Ovary (tissue), 9 donors: Measurements from ENCODE around the gene MYBPC1. TPM values are rescaled to one million over a fixed set of nuclear protein-coding genes. Genes with fewer than 3 reads are reported as not detected.

Source experiments
- DNase-seq, 5 donors: peaks; one replicate each; pipeline ENCODE4 v3.0.0-alpha.2; 2019 to 2020
- H3K27ac ChIP-seq, 2 donors: fragments of 200-600 bp; one replicate each; pipeline versions ENCODE4 v1.5.1 to v1.8.0; 2019 to 2022
- H3K27me3 ChIP-seq: fragments of 200-600 bp; one replicate; pipeline ENCODE4 v1.8.0; 2022
- H3K36me3 ChIP-seq: fragments of 200-600 bp; sonication (generic); one replicate; pipeline ENCODE4 v1.5.1; 2019
- H3K4me1 ChIP-seq: one replicate; pipeline ENCODE4 v1.8.1; 2013; ENCODE audit warnings: mild to moderate bottlenecking, moderate library complexity; ENCODE audit not compliant: insufficient read depth
- H3K4me3 ChIP-seq: fragments of 200-600 bp; sonication (generic); one replicate; pipeline ENCODE4 v1.5.1; 2017
- H3K9me3 ChIP-seq, 2 donors: fragments of 200-600 bp in 1 of 2; sonication (generic) in 1 of 2; one replicate each; pipeline versions ENCODE4 v1.5.1 to v1.8.1; 2013 to 2019; ENCODE audit warnings: mild to moderate bottlenecking in 1 of 2, moderate library complexity in 1 of 2
- EP300 ChIP-seq: sonication (generic); formaldehyde crosslinking; IDR thresholded peaks from one replicate; pipeline ENCODE4 v1.6.1; 2017; ENCODE audit warnings: antibody characterized with exemption
- POLR2A ChIP-seq: fragments of 450-650 bp; IDR thresholded peaks from one replicate; pipeline ENCODE4 v1.6.1; 2017; ENCODE audit warnings: antibody characterized with exemption, mild to moderate bottlenecking, moderate library complexity
- WGBS, 3 donors: extraction: QIAGEN DNeasy Blood & Tissue Kit in 1 of 3; methylation state at CpG; one replicate each; pipeline versions ENCODE4 v1.1.5 to v1.1.7; 2013 to 2017; 5-methylcytosine and 5-hydroxymethylcytosine counted together
- intact Hi-C, 4 donors: fragments of 100-400 bp; cut with DNase I; formaldehyde crosslinking; loops; one replicate each; pipeline versions ENCODE4 v1.11.0 to v1.15.1; 2022 to 2023
- polyA plus RNA-seq, 2 donors: library from polyadenylated mRNA; stranded (reverse); fragments of 200-250 nt in 1 of 2; fragments of 350-450 nt in 1 of 2; fragmentation: Illumina TruSeq in 1 of 2; extraction: RNeasy Lipid Tissue Mini Kit (QIAGEN cat#74804) in 1 of 2; gene quantifications; one replicate each; pipeline ENCODE4 v1.2.3, GENCODE V29; 2013 to 2014
- total RNA-seq, 7 donors: library from RNA; depleted of rRNA in 2 of 7; stranded (reverse); fragments of >200 nt in 2 of 7; fragmentation: NEBNext Ultra II Directional in 3 of 7; extraction: Animal tissue kit (Norgen Biotek cat#: 25700) in 3 of 7; gene quantifications; one replicate each; pipeline versions ENCODE4 v1.1.0 to v1.2.4, GENCODE V29; 2016 to 2023
- TF ChIP-seq, protein P1 (sequence below), 3 donors: fragments of 450-650 bp in 2 of 3; fragments of 200-600 bp in 1 of 3; IDR thresholded peaks; one replicate each; pipeline versions ENCODE4 v1.5.1 to v1.8.0; 2016 to 2022; ENCODE audit warnings: antibody characterized with exemption in 3 of 3, mild to moderate bottlenecking in 1 of 3
- donor health status: DM: no; HTN: no; CAD: no; lungs with moderate emphysema.
- donor health status: DM: no; HTN: no; CAD: no.
- donor health status: Bipolar disorder and iron deficiency.
- donor health status: DM: yes; HTN: yes; CAD: no.
- donor health status: DM: no; HTN: no; CAD: no.
- donor health status: DM: yes; HTN: yes; CAD: no.

The MYBPC1 gene
- total and polyA plus RNA-seq, 9 donors = 0.18 to 2.2 (median 0.92) TPM; not detected in 4

DNA sequence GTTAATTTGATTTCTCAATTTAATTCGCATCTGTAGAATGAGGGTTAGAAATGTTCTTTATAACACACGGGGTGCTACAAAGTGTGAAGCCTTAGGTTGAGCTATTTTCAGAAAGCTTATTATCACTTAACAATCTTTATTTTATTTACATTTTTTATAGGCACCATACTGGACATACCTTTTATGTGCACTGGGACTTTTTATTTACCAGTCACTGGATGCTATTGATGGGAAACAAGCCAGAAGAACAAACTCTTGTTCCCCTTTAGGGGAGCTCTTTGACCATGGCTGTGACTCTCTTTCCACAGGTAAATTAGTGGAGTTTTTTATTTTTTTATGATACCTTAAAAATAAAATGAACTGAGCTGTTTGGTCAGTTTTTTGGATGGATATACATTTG is 119.2 kb downstream of the MYBPC1 start:
- no peak overlapping the region for H3K4me3 ChIP-seq
- intact Hi-C loops = no loop called here
- DNase-seq = no peak
- no peaks in the 10 kb centered on the region for H3K36me3 ChIP-seq
- no peaks in the 10 kb centered on the region for H3K9me3 ChIP-seq
- TF ChIP-seq, protein P1, sequence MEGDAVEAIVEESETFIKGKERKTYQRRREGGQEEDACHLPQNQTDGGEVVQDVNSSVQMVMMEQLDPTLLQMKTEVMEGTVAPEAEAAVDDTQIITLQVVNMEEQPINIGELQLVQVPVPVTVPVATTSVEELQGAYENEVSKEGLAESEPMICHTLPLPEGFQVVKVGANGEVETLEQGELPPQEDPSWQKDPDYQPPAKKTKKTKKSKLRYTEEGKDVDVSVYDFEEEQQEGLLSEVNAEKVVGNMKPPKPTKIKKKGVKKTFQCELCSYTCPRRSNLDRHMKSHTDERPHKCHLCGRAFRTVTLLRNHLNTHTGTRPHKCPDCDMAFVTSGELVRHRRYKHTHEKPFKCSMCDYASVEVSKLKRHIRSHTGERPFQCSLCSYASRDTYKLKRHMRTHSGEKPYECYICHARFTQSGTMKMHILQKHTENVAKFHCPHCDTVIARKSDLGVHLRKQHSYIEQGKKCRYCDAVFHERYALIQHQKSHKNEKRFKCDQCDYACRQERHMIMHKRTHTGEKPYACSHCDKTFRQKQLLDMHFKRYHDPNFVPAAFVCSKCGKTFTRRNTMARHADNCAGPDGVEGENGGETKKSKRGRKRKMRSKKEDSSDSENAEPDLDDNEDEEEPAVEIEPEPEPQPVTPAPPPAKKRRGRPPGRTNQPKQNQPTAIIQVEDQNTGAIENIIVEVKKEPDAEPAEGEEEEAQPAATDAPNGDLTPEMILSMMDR (IDR thresholded peaks at IDR 0.05) = no peak
- TF ChIP-seq POLR2A (no peak), EP300 (no peak)
- H3K4me1 ChIP-seq = peaks cover 2% of the 10 kb centered on the region
- peak overlapping the region in 1 of 2 donors; percentile 66 for H3K27ac ChIP-seq
- 77 to 81% (median 79%) methylated on average over 2 of the region's 2 CpGs for WGBS, 3 donors
- H3K27me3 ChIP-seq = no peaks in the 10 kb centered on the region

DNA sequence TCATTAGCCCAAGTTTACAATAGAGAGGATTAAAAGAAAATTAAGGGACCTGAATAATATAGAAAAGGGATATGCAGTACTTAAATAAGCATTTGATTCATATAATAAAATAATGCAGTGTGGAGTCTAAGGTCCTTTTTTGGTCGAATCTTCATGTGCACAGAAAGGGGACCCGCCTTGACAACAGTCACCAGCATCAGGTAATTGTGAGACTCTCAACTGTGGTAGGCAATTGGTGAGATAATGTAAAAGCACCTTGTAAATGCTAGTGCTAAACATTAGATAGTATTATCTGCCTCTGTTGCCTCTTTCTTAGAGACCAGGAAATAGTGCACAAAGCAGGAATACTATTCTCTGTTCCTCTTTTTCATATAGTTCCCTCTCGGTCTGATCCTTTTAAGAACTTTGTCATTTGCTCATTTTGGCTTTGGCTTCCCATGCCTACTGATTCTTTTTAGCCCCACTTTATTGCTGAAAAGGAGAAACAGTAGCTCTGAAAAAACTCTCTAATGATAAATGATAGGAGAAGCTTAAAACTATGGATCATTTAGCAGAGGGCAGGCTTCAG is 120.2 kb downstream of the MYBPC1 start:
- no peaks in the 10 kb centered on the region for H3K27me3 ChIP-seq
- peaks cover 2% of the 10 kb centered on the region for H3K4me1 ChIP-seq
- H3K36me3 ChIP-seq = no peaks in the 10 kb centered on the region
- H3K9me3 ChIP-seq = no peaks in the 10 kb centered on the region
- WGBS, 3 donors = 87 to 95% (median 92%) methylated on average over 3 of the region's 3 CpGs
- TF ChIP-seq, protein P1 (IDR thresholded peaks at IDR 0.05) = no peak
- TF ChIP-seq POLR2A (no peak), EP300 (no peak)
- no peak for DNase-seq
- intact Hi-C loops = no loop called here
- H3K27ac ChIP-seq = no peak overlapping the region
- no peak overlapping the region for H3K4me3 ChIP-seq

DNA sequence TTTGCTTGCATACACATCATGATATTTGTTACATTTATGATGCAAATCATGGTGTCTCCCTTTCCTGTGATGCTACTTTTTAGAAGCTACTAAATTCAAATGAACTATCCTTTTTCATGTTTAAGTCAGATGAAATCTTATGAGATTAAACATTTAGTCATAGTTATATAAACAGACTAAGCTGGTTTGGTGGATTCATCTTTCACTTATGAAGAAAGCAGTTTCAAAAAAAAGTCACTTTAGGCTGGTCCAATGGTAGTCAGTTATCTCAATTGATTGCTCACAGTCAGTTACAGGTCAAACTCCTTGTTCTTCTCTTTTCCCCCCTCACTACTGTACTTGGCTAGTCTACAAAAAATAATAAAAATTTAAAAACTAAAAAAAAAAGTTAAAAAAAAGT is 124.8 kb downstream of the MYBPC1 start:
- intact Hi-C loops = no loop called here
- DNase-seq = no peak
- Histone ChIP-seq H3K4me3 (no peak overlapping the region), H3K4me1 (no peaks in the 10 kb centered on the region), H3K27ac (no peak overlapping the region), H3K27me3 (no peaks in the 10 kb centered on the region), H3K9me3 (no peaks in the 10 kb centered on the region), H3K36me3 (no peaks in the 10 kb centered on the region)
- TF ChIP-seq POLR2A = no peak
- TF ChIP-seq, protein P1 (IDR thresholded peaks at IDR 0.05) = no peak
- TF ChIP-seq EP300 = no peak

DNA sequence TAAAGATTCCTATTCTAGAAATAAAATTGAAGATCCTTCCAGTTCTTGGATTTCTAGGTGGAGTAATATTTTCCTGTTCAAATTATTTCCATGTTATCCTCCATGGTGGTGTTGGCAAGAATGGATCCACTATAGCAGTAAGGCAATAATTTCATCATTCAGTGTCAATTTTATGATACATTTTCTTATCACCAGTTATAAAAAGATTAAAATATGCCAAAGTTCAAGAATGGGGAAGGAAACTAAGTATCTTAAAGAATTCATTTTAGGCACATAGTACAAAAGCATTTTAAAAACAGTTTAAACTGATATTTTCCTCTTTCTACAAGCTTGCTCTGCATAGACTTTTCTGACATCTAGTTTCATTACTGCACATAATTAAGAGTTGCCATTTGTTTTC is 125.3 kb downstream of the MYBPC1 start:
- H3K4me1 ChIP-seq = no peaks in the 10 kb centered on the region
- no peaks in the 10 kb centered on the region for H3K36me3 ChIP-seq
- no peak overlapping the region for H3K27ac ChIP-seq
- H3K9me3 ChIP-seq = no peaks in the 10 kb centered on the region
- TF ChIP-seq POLR2A (no peak), EP300 (no peak)
- TF ChIP-seq, protein P1 (IDR thresholded peaks at IDR 0.05) = no peak
- H3K4me3 ChIP-seq = no peak overlapping the region
- no peaks in the 10 kb centered on the region for H3K27me3 ChIP-seq
- no peak for DNase-seq
- intact Hi-C loops = no loop called here
